Kidney glomerular epithelial cell (primary cell): ENCODE measurements around the gene SPRR2D.
"Not testable (repeated sequence)": the region's sequence is repeated elsewhere in the genome, so short reads cannot be mapped to it uniquely, and the experiment has no call there.

Experiments
- DNase-seq: peaks from one replicate; lab custom pipeline; 2025; lab: John Stamatoyannopoulos, UW

SPRR2D gene

DNA sequence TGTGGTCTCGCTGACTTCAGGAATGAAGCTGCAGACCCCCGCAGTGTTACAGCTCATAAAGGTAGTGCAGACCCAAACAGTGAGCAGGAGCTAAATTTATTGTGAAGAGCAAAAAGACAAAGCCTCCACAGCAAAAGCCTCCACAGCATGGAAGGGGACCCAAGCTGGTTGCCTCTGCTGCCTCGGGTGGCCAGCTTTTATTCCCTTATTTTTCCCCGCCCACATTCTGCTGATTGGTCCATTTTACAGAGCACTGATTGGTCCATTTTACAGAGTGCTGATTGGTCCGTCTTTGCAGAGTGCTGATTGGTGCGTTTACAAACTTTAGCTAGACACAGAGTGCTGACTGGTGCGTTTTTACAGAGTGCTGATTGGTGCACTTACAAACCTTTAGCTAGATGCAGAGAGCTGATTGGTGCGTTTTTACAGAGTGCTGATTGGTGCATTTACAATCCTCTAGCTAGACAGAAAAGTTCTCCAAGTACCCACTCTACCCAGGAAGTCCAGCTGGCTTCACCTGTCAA, 29.6 kb downstream of the SPRR2D start:
- DNase-seq = not testable (repeated sequence)

- DNase-seq = no peak
Observed at GRCh38 chr1:153001382-153001781, 39.5 kb downstream of the SPRR2D start, which contains the start of gene SPRR3. Gene SPRR3, plus strand, starts transcription at chr1:153001749. Its CDS starts 1,272 bp downstream, at chr1:153003021.

DNA sequence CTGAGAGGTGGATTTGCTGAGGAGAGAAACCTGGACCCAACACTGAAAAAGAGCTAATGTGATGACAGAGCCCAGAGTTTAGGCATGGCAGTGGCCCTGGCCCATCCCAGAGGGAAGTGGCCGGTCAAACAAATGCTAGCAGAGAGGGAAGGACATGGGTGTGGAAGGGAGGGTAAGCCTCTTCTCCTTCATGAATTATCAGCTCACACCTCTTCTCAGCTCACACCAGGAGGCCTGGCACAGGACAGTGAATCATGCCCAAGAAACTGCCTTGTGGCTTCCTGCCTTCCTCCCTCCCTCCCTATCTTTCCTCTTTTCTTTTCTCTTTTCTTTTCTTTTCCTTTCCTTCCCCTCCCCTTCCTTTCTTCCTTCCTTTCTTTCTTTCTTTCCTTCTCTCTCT, 40.6 kb downstream of the SPRR2D start:
- DNase-seq = no peak

GRCh38 chr1:152999818-153000217, 41.1 kb downstream of the SPRR2D start:
- DNase-seq = no peak

DNA sequence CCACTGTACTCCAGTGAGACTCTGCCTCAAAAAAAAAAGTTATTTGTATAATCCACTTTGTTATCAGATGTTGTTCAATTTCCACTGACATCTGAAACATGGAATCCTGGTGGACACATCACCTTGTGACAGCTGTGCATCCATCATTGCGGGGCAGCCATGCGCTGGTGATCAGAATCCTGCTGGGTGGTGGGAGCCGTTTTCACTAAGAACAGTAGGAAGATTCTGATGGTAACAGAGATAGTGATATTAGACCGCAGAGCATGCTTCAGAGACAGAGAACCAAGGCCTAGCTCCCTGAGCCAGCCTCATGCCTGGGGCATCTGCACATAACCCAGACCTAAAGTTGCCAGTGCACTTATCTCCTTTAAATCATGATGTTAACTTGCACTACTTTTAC, 42.4 kb downstream of the SPRR2D start:
- no peak for DNase-seq

DNA sequence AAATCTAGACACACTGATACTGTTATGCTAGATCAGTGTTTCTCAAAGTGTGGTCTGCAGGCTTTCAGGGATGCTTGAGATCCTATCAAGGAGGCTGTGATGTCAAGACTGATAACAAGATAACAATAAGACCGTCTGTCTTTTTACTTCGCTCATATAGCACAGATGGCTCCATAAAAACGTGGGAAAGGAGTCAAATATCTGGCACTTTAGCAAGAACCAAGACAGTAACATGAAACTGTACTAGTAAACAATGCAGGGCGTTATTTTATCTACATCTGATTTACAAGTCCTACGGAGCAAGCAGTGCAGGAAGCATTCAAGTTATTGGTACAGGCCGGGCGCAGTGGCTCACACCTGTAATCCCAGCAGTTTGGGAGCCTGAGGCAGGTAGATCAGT, 43.0 kb downstream of the SPRR2D start:
- DNase-seq = no peak

DNA sequence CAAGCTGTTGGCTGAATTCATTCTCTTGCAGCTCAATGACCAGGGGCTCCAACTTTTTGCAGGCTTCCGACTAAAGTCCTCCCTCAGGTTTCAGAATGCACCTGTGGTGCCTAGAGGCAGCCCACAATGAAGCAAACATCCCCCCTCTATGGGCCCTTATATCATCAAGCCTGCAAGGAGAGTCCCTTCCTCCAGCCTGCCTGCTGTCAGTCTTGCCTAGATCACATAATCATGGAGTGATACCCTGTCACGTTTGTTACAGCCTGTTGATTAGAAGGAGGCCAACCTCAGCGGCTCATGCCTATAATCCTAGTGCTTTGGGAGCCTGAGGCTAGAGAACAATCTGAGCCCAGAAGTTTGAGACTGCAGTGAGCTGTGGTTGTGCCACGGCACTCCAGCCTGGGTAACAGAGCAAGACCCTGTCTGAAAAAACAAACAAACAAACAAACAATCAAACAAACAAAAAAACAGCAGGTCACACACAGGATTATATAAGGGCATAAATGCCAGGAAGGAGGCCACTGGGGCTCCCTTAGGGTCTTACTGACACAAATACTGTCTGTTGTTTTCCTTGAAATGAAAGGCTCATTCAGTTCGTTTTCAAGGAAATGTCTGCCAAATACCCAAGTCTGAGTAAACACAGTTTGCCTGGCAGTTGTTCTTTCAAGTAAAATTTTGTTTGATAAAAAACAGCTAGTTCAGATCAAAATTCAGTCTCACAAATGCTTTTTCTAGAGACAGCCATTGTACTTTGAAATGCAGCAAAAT, 44.1 kb downstream of the SPRR2D start:
- DNase-seq = no peak

DNA sequence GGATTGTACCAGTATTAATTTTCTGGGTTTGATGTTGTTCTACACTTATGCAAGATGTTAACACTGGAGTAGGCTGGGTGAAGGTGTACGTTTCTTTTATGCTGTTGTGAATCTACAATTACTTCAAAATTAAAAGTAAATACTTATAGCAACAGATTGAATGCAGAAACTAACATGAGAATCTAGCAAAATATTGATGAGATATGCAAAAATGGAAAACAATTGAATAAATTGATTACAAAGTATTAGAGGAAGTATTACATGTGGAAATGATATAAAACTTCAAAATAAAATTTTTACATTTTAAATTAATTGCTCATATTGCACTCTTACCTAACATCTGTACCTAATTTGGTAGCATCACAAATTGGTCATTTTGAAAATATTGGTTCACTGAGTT, 45.1 kb downstream of the SPRR2D start:
- DNase-seq = no peak

DNA sequence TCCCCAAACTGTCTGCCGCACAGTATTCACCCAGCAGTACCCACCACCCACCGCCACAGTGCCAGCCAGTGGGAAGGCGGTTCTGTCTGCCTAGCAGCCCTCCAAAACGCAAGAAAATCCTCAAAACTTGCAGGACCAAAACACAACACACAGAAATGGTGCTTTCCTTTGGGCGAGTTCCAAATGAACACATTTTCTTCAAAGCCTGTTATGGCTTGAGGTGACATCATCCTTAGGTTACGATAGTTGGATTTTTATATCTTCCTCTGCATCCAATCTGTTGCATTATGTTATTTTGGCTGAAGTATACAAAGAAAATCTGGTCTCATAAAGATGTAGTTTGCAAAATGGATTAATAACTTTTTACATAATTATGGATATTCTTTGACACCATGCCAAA, 47.7 kb downstream of the SPRR2D start:
- no peak for DNase-seq
